Activated naive CD4-positive, alpha-beta T cell treated with anti-CD3 and anti-CD28 coated beads, Interleukin-2, amount 10 ng/mL, durations not matched to agents 7 days and 5 days (primary cell): ENCODE results near the gene CAMKK1.
"Not testable (repeated sequence)": the region's sequence is repeated elsewhere in the genome, so short reads cannot be mapped to it uniquely, and the experiment has no call there.

Source experiments
- CTCF ChIA-PET: fragments of 350-600 bp; sonication (Branson Sonifier 250); formaldehyde crosslinking; loops from one replicate; lab custom pipeline; 2021; ENCODE audit warnings: antibody characterized with exemption; lab: Charles Lee
- DNase-seq: peaks from one replicate; pipeline ENCODE4 v3.0.0-alpha.2; 2020
- H3K27ac Mint-ChIP-seq: one replicate; pipeline ENCODE4 v1.8.0; 2021; ENCODE audit warnings: mild to moderate bottlenecking, moderate library complexity, mixed read lengths
- H3K27me3 Mint-ChIP-seq: one replicate; pipeline ENCODE4 v1.8.0; 2021; ENCODE audit warnings: mild to moderate bottlenecking, mixed read lengths
- H3K36me3 Mint-ChIP-seq: one replicate; pipeline ENCODE4 v1.8.0; 2021; ENCODE audit warnings: mixed read lengths
- H3K4me1 Mint-ChIP-seq: one replicate; pipeline ENCODE4 v1.8.0; 2021; ENCODE audit warnings: mixed read lengths
- H3K4me3 Mint-ChIP-seq: one replicate; pipeline ENCODE4 v1.8.0; 2021; ENCODE audit warnings: mild to moderate bottlenecking, moderate library complexity, mixed read lengths
- H3K9me3 Mint-ChIP-seq: one replicate; pipeline ENCODE4 v1.8.0; 2021; ENCODE audit warnings: mixed read lengths

CAMKK1 gene

GRCh38 chr17:3866276-3866675 is 26.6 kb downstream of the CAMKK1 start:
- H3K4me1 Mint-ChIP-seq = peaks cover 6% of the 10 kb centered on the region
- H3K27ac Mint-ChIP-seq = no peak overlapping the region
- CTCF ChIA-PET = interaction anchor here (1.0 kb wide), 1 partner anchor 209 kb away, joined by 3 read pairs; no protein-coding TSS in a partner anchor
- no peak overlapping the region for H3K4me3 Mint-ChIP-seq
- DNase-seq = no peak
- no peaks in the 10 kb centered on the region for H3K27me3 Mint-ChIP-seq
- peaks cover 1% of the 10 kb centered on the region for H3K36me3 Mint-ChIP-seq
- H3K9me3 Mint-ChIP-seq = no peaks in the 10 kb centered on the region

GRCh38 chr17:3865176-3865575 is 27.7 kb downstream of the CAMKK1 start:
- Mint-ChIP-seq H3K4me3 (no peak overlapping the region), H3K27me3 (no peaks in the 10 kb centered on the region), H3K4me1 (no peaks in the 10 kb centered on the region), H3K9me3 (no peaks in the 10 kb centered on the region), H3K36me3 (no peaks in the 10 kb centered on the region), H3K27ac (no peak overlapping the region)
- CTCF ChIA-PET = interaction anchor here (0.9 to 2.5 kb wide), 5 partner anchors 19 to 208 kb away, joined by 3 to 11 read pairs (median 4); partner anchors contain the start of gene NCBP3
- DNase-seq = no peak

DNA sequence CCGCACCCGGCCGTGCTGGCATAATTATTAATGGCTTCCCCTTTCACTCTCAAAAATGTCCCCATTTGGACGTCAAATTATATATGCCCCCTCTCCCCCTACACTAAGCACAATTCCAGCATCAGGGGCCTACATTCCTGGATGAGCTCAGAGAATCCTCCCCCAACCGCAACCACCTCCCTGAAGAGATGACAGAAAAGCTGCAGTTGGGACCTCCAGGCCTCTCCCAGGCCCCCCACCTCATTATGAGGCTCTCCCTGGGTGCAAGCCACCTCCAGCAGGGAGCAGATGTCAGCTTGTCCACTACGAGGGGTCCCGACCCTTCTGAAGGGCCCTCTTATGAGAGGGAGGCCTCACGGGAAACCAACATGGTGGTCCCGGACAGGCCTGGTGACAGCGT is 28.3 kb downstream of the CAMKK1 start:
- no peaks in the 10 kb centered on the region for H3K27me3 Mint-ChIP-seq
- H3K9me3 Mint-ChIP-seq = no peaks in the 10 kb centered on the region
- no peaks in the 10 kb centered on the region for H3K4me1 Mint-ChIP-seq
- H3K36me3 Mint-ChIP-seq = no peaks in the 10 kb centered on the region
- H3K27ac Mint-ChIP-seq = no peak overlapping the region
- no peak for DNase-seq
- CTCF ChIA-PET = interaction anchor here (0.9 to 2.5 kb wide), 5 partner anchors 13 to 208 kb away, joined by 3 to 11 read pairs (median 5); partner anchors contain the start of gene NCBP3
- H3K4me3 Mint-ChIP-seq = no peak overlapping the region

- H3K4me3 Mint-ChIP-seq = no peak overlapping the region
- no peaks in the 10 kb centered on the region for H3K36me3 Mint-ChIP-seq
- H3K27ac Mint-ChIP-seq = peak overlapping the region; percentile 62
- DNase-seq = no peak
- H3K4me1 Mint-ChIP-seq = no peaks in the 10 kb centered on the region
- H3K9me3 Mint-ChIP-seq = no peaks in the 10 kb centered on the region
- no peaks in the 10 kb centered on the region for H3K27me3 Mint-ChIP-seq
- CTCF ChIA-PET = interaction anchor here (0.8 to 1.3 kb wide), 3 partner anchors 17 to 124 kb away, joined by 3 read pairs; no protein-coding TSS in a partner anchor
Observed at GRCh38 chr17:3861761-3862681, 30.8 kb downstream of the CAMKK1 start.

- no peak overlapping the region for H3K27ac Mint-ChIP-seq
- H3K4me1 Mint-ChIP-seq = no peaks in the 10 kb centered on the region
- DNase-seq = no peak
- CTCF ChIA-PET = interaction anchor here (0.8 to 2.5 kb wide), 4 partner anchors 15 to 123 kb away, joined by 3 to 7 read pairs (median 4); partner anchors contain the start of genes NCBP3 and P2RX1
- H3K4me3 Mint-ChIP-seq = no peak overlapping the region
- H3K27me3 Mint-ChIP-seq = no peaks in the 10 kb centered on the region
- H3K9me3 Mint-ChIP-seq = no peaks in the 10 kb centered on the region
- no peaks in the 10 kb centered on the region for H3K36me3 Mint-ChIP-seq
Observed at GRCh38 chr17:3860939-3861700, 31.7 kb downstream of the CAMKK1 start.

DNA sequence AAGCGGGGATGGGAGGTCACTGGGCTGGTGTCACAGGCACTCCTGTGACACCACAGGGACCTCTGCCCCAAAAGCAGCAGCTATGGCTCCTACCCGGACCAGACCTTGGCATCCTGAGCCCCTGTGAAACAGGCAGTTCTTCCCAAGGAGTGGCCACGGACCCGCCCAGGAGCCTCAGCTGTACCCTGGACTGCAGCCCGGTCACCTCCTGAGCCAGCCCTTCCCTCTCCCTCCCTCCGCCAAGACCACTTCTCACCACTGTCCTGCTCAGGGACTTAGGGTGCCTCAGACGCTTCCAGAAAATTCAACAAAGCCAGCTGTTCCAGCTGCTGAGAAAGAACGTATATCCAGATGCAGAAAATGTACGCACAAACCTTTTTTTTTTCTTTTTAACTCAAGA is 32.9 kb downstream of the CAMKK1 start:
- H3K27ac Mint-ChIP-seq = no peak overlapping the region
- H3K9me3 Mint-ChIP-seq = no peaks in the 10 kb centered on the region
- no peaks in the 10 kb centered on the region for H3K36me3 Mint-ChIP-seq

DNA sequence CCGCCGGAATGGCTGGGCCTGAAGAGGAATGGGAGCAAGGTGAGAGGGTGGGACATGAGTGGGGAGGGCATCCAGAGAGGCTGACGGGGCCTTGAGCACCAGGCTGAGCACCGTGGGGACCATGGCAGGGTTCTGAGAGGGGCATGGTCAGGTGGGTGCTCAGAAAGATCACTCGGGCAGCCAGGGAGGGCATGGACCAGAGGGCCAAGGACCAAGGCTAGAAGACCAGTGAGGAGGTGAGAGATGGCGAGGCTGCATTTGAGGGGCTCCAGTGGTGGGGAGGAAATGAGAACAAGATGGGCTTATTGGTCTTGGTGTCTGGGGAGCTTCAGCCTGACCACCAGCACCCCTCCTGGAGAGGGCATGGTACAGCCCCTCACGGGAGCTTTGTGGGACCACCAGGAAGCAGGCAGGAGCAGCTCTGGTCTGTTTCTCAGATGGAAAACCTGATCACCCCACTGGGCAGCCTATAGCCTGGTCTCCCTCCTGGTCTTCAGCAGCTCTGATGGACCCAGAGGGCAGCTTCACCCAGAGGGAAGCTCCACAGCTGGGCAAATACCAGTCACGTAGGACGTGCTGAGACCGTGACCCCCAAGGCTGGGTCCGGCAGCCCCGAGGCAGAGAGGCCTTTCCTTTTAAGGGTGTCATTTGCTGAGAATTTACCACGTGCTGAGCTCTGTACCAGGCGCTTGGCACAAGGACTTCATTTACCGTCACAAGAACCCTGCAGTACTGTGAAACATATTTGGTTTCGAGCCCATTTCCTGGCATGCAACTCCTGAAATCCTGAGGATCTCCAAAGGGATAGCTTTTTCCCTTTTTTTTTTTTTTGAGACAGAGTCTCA is 35.4 kb downstream of the CAMKK1 start:
- Mint-ChIP-seq H3K4me1 (no peaks in the 10 kb centered on the region), H3K9me3 (no peaks in the 10 kb centered on the region), H3K36me3 (no peaks in the 10 kb centered on the region), H3K27ac (no peak overlapping the region), H3K4me3 (no peak overlapping the region), H3K27me3 (peaks cover 4% of the 10 kb centered on the region)
- CTCF ChIA-PET = interaction anchor here (1.4 to 2.4 kb wide), 2 partner anchors 11 to 119 kb away, joined by 4 to 6 read pairs; partner anchors contain the start of gene NCBP3
- no peak for DNase-seq

More for the DNA sequence above, 32.9 kb downstream of the CAMKK1 start:
- no peaks in the 10 kb centered on the region for H3K4me1 Mint-ChIP-seq
- CTCF ChIA-PET = interaction anchor here (1.0 to 2.5 kb wide), 3 partner anchors 14 to 54 kb away, joined by 3 to 7 read pairs (median 4); partner anchors contain the start of gene NCBP3
- H3K27me3 Mint-ChIP-seq = no peaks in the 10 kb centered on the region
- no peak for DNase-seq
- no peak overlapping the region for H3K4me3 Mint-ChIP-seq

GRCh38 chr17:3854204-3854603 is 38.6 kb downstream of the CAMKK1 start:
- H3K9me3 Mint-ChIP-seq, H3K4me3 Mint-ChIP-seq, CTCF ChIA-PET, H3K36me3 Mint-ChIP-seq, DNase-seq, H3K27ac Mint-ChIP-seq, H3K4me1 Mint-ChIP-seq: not testable (repeated sequence)
- H3K27me3 Mint-ChIP-seq = peaks cover 31% of the 10 kb centered on the region

GRCh38 chr17:3852561-3852960 is 40.3 kb downstream of the CAMKK1 start:
- Mint-ChIP-seq H3K9me3 (no peaks in the 10 kb centered on the region), H3K4me1 (no peaks in the 10 kb centered on the region), H3K36me3 (no peaks in the 10 kb centered on the region), H3K27me3 (peaks cover 44% of the 10 kb centered on the region), H3K27ac (no peak overlapping the region), H3K4me3 (no peak overlapping the region)
- no peak for DNase-seq
- CTCF ChIA-PET = no interaction called here

- peaks cover 4% of the 10 kb centered on the region for H3K4me1 Mint-ChIP-seq
- H3K36me3 Mint-ChIP-seq = no peaks in the 10 kb centered on the region
- peaks cover 51% of the 10 kb centered on the region for H3K27me3 Mint-ChIP-seq
- CTCF ChIA-PET = interaction anchor here (0.9 kb wide), 1 partner anchor 569 kb away, joined by 3 read pairs; no protein-coding TSS in a partner anchor
- no peak overlapping the region for H3K4me3 Mint-ChIP-seq
- H3K27ac Mint-ChIP-seq = peak overlapping the region; percentile 77
- H3K9me3 Mint-ChIP-seq = no peaks in the 10 kb centered on the region
- DNase-seq = peak; percentile 11
Observed at GRCh38 chr17:3851461-3852100, 41.3 kb downstream of the CAMKK1 start.

DNA sequence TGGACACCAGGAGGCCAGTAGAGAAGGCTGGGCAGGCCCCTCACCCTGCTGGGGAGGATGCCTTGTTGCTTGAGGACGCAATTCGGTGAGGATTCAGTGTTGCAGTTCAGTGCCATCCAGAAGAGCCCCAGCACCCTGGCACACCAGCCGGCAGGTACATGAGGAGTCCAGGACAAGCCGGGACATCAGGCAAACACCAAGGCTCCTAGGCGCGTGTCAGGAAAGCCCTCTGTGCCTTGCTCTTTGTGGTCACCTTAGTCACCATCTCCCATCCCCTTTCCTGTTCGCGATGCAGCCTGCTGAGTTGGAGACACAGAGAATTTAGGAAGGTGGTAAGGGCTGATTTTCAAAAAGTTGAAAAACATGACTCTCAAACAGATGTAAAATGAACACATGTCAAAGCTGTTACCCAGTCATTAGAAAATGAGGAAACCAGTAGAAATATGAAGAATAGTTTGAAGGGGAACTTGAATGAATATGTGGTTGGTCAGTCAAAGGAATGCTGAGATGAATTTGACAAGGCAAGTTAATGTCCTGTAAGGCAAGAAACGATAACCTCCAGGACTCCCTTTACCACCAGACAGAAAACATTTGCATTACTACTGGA is 44.5 kb downstream of the CAMKK1 start:
- Mint-ChIP-seq H3K9me3 (no peaks in the 10 kb centered on the region), H3K27ac (no peak overlapping the region), H3K36me3 (peaks cover 10% of the 10 kb centered on the region), H3K4me1 (peaks cover 26% of the 10 kb centered on the region), H3K27me3 (peaks cover 54% of the 10 kb centered on the region), H3K4me3 (no peak overlapping the region)
- peak; percentile 20 for DNase-seq
- CTCF ChIA-PET = interaction anchor here (7.7 kb wide), 1 partner anchor 113 kb away, joined by 114 read pairs; no protein-coding TSS in a partner anchor

DNA sequence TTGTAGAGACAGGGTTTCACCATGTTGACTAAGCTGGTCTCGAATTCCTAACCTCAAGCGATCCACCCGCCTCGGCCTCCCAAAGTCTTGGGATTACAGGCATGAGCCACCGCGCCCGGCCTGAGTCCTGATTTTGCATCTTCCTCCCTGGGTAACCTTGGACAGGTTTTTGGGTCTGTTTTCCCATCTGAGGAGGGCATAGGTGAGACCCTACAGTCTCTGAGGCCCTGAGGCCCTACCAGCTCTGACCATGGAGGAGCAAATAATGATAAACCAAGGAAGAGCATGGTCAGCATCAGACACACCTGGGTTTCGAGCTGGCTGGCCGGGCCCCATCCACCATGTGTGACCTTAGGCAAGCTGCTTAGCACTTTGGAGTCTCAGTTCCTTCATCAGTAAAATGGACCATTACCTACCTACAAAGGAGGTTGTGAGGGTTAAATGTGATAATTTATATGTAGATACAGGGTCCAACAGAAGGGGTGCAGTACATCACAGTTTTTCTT is 45.6 kb downstream of the CAMKK1 start:
- no peaks in the 10 kb centered on the region for H3K9me3 Mint-ChIP-seq
- DNase-seq = peak; percentile 15
- H3K27ac Mint-ChIP-seq = no peak overlapping the region
- H3K4me3 Mint-ChIP-seq = no peak overlapping the region
- peaks cover 17% of the 10 kb centered on the region for H3K36me3 Mint-ChIP-seq
- CTCF ChIA-PET = interaction anchor here (0.6 to 7.7 kb wide), 6 partner anchors 11 to 128 kb away, joined by 3 to 114 read pairs (median 10); no protein-coding TSS in a partner anchor
- peaks cover 26% of the 10 kb centered on the region for H3K4me1 Mint-ChIP-seq
- H3K27me3 Mint-ChIP-seq = peaks cover 50% of the 10 kb centered on the region
